Activated T-helper 9 cell treated with anti-CD3 and anti-CD28 coated beads, Interleukin-2, amount 50 U/mL, for 16 hours (primary cell): ENCODE measurements around the gene GAR1.
"Not testable (repeated sequence)": the region's sequence is repeated elsewhere in the genome, so short reads cannot be mapped to it uniquely, and the experiment has no call there.

Experiments
- DNase-seq: peaks from one replicate; pipeline ENCODE4 v3.0.0-alpha.2; 2020; ENCODE audit warnings: low read depth

Gene GAR1

DNA sequence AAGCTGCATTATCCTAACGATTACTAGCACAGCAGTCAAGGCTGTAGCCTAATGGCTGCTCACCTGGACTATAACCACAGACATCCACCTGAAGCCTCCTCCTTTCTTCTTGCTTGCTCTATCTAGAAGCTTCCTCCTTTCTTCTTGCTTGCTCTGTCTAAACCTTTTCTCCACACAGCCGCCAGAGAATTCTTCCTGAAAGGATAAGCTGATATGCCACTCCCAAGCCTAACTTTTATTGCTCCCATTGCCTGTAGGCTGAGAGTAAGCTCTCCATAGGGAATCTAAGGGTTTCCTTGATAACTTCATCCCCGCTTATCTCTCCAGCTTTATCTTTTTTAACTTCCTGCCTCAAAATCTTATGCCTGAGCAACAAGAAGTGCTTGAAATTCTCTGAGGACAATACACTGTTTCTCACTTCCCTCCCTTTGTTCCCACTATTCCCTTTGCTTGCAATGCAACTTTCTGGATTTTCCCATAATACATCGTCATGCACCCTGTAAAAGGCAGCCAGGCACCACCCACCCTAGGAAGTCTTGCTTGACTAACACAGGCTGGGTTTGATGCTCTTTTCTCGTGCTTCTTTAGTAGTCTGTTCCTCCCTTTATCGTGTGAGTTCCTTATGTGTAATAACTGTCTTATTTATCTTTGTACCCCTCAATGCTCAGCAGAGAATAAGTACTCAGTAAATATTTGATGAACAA, 31.0 kb downstream of the GAR1 start:
- DNase-seq: no peak

DNA sequence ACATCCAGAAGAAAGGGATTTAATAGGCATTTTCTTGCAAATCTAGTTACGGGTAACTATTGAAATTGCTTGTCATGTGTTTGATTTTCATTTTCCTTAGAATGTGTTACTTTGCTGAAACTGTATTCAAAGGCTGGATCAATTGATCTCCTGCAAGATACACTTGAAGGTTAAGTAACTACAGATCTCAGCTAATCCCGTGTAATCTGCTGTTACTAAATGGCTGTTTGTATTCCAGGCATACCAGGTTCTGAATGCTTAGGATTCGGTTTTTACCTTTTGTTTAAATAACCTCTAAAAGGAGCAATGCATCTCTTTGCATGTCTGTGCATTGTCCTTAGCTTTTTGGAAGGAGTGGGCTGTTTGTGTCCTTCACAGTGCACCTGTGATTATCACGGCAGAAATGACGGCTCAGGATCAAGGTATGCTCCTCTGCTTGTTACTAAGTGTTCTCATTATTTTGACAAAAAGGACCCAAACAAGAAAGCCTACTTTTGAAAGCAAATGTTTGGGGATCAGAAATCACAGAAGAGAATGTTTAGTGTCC, 32.4 kb downstream of the GAR1 start, which contains the start of gene LRIT3:
Gene LRIT3, plus strand, starts transcription at position 212 of the 547 bp plus-strand sequence. Its CDS starts 95 bp downstream, at position 307.
- DNase-seq: no peak

DNA sequence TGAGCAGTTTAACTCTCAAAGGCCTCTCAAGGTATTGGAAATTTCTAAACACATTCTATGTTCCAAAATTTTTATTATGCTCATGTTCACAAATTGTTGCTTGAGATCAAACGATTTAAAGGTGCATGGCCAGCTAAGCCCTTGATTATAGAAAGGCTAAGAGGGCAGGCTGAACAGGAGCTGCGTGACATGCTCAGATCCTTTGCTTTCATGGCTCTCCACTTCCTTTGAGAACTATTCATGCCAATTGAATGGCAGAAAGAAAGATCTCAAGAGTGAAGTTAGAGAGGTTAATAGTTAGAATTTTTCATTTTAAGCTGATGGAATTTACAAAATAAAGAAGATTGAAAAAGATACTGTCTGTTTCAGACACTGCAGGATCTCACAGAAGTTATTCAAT, 32.9 kb downstream of the GAR1 start:
- no peak for DNase-seq

DNA sequence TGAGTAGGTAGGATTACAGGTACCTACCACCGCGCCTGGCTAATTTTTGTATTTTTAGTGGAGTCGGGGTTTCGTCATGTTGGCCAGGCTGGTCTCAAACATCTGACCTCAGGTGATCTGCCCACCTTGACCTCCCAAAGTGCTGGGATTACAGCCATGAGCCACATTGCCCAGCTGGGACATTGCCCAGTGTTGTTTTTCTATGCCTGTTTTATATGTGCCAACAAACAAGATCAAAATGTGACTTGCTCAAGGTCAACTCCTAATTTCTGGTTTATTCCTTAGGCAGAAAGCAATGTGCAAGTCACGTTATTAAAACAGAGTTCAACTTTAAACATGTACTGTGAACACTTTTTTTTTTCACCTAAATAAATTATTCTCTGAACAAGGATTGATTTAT, 35.0 kb downstream of the GAR1 start:
- DNase-seq: no peak

DNA sequence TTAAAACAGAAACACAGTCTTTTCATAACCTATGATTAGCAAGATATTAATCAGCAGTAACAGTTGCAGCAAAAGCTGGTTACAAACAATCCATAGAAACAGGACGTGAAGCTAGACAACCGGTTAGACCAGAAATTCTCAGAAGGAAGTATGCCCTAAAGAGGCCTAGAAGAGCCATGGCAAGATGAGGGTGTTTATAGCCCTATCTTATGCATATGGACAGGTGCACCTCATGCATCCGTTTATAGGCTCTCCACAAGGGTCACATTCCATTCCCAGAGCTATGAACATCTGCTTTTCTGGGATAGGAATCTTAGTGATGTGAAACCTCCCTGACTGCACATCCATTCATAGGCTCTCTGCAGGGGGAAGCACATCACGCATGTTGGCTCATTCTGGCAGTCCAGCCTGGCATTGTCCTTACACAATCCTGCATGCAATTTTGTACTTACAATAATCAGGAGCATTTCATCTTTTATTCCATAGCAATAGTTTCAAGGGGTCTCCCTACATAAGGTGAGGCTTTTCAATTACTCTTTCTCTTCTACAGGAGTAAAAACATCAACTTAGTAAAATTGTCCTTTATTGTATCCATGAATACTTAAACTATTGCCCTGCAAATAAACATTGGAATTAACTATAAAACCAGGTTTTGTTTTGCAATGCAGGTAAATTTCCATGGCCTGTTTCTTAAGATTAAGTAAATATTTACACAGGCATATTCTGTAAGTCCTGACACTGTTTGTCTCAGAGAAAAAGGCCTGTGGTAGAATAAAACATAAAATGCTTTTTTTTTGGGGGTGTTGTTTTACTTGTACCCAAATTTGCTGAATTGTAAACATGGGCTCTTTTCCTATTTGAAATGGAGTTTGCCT, 44.1 kb downstream of the GAR1 start:
- not testable (repeated sequence) for DNase-seq

DNA sequence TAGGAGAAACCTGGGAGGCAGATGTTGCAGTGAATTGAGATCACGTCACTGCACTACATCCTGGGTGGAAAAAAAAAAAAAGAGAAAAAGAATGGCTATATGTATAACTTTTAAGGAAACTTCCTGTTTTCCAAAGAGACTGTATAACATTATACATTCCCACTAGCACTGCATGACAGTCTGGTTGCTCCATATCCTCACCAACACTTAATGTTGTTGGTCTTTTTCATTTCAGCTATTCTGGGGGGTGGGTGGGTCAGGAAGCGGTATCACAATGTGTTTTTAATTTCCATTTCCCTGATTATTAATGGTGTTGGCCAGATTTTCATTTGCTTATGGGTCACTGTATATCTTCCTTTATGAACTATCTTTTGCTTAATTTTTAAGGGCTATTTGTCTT, 45.7 kb downstream of the GAR1 start:
- DNase-seq: no peak

DNA sequence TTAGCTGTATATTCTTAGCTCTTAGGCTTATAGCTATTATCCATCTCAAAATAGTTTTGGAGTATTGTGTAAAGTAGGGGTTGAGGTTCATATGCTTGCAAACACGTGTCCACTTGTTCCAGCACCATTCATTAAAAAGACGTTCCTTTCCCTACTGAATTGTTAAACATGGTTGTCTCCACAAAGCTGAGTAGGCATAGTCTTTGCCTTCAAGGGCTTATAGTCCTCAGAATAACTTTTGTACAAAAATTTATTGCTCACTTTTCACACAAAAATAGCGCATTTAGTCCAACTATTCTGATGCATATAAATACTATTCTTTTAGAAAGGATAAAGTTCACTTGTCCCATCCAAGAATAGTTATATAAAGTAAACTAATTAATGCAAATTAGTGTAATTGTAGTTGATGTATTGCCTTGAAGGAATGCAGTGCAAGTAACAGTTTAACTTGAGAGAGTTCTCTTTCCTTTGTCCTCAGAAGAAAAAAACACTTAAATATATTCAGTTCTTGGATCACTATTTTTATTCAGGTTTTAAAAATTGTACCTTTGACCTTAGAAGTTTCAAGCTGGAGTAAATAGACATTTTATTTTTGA, 46.5 kb downstream of the GAR1 start:
- DNase-seq: no peak

DNA sequence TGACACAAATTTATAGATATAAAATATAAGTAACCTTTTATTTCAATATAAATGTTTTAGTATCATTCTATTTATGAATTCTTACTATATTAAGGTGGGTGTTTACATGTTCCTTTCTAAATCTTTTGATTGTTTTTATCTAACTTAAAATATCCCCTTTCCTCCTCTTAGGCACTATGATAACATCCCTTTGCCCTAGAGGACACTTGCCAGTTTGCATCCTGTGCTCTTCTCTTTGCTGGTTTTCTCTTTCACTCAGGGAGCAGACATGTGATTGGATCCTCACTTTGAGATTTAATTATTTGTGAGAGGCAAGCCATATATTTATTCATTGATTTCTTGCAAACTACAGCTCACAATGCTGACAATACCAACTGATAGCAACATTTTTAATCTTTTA, 48.6 kb downstream of the GAR1 start:
- DNase-seq: no peak

DNA sequence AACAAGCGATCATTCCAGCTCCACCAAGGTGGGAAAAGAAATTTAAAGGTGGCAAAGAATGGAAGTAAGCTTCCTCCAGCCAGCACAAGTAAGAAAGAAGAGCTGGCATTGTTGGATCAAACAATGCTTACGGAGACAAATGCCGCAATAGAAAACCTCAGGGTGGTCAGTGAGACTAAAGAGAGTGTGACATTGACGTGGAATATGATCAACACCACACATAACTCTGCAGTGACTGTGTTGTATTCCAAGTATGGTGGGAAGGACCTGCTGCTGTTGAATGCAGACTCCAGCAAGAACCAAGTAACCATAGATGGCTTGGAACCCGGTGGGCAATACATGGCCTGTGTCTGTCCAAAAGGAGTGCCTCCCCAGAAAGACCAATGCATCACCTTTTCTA, 54.5 kb downstream of the GAR1 start:
- DNase-seq: no peak

DNA sequence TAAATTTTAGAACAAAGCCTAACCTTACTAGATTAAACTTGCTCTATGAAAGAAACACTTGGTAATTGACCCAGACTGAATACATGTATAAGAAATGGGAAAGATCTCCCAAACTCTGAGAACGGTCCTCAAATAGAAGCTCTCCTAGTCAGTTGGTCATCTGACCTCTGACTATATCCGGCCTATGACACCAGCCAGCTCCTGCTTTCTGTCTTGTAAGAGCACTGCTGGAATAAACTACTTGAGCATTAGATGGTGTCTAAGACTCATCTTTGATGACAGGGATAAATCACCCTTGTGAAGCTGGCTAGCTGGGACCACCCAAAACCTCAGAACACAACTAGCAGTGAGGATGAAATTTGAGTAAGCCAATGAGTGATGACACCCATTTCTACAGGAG, 56.5 kb downstream of the GAR1 start:
- no peak for DNase-seq

DNA sequence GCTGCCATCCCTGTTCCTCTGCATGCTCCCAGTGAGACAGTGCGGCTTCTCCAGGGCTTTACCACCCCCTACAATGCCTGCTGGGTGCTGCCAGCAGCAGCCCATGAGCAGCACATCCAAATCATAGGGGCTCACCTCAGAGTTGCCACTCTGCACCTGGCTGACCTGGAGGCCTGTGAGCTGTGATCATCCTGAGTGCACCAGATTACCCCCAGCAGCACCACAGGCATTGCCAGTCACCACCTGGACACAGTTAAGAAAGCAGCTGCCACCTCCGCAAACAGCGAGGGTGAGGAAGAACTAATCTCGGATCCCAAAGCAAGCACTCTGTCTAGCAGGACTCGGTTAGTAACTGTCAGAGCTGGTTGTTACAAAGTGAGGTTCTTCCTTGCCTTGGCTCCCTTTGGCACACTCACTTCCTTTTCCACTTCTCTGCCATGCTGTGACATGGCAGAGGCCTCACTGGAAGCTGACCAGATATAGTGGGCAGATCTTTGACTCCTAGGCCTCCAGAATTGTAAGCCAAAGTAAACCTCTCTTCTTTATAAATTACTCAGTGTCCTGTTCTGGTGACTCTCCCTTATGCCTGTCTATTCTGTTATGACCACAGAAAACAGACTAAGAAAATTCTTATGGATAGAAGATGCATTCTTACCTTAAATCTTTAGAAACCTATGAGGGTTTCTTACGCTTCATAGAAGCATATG, 57.5 kb downstream of the GAR1 start:
- DNase-seq: no peak

DNA sequence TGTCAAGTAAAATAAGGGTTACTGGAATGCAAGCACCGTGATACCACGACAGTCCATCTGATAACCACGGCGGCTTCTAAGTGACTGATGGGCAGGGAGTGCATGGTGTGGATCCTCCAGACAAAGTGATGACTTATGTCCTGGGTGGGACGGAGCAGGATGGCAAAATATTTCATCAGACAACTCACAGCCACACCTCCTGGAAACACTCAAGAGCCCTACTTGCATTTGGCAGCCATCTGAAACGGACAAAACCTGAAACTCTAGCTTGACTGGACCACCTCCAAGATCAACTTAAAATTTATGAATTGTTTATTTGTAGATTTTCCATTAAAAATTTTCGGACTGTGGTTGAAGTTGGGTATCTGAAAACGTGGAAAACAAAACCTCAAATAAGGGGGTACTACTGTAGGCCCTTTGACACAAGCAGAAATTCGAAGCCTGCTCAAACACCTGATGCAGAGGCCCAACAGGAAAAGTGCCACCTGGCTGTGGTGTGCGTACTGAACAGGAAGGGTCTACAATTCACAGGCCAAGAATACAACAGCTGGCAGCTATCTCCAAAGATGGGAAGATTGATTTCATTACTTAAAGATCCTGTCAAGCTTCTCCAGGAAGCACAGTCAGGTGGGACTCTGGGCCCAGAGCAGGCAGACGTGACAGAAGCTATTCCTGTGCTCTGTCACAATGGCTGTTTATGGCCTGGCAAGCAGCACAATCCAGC, 58.4 kb downstream of the GAR1 start:
- DNase-seq: no peak
